Stomach smooth muscle (tissue), 2 donors: ENCODE measurements around the gene SRSF3.
"Not testable (repeated sequence)": the region's sequence is repeated elsewhere in the genome, so short reads cannot be mapped to it uniquely, and the experiment has no call there.

Source experiments
- H3K27ac ChIP-seq: one replicate; pipeline ENCODE4 v1.7.0; 2013; ENCODE audit warnings: mild to moderate bottlenecking, low read length, inconsistent platforms
- H3K27me3 ChIP-seq, 2 donors: one replicate each; pipeline ENCODE4 v1.7.0; 2013; ENCODE audit warnings: low read length in 2 of 2; ENCODE audit not compliant: insufficient read depth in 2 of 2, control insufficient read depth in 1 of 2
- H3K36me3 ChIP-seq, 2 donors: one replicate each; pipeline ENCODE4 v1.7.0; 2013; ENCODE audit warnings: low read length in 2 of 2; ENCODE audit not compliant: control insufficient read depth in 2 of 2, insufficient read depth in 2 of 2
- H3K4me1 ChIP-seq: one replicate; pipeline ENCODE4 v1.7.0; 2013; ENCODE audit warnings: low read length; ENCODE audit not compliant: control insufficient read depth, insufficient read depth
- H3K4me3 ChIP-seq, 2 donors: one replicate each; pipeline ENCODE4 v1.7.0; 2013; ENCODE audit warnings: low read length in 2 of 2
- H3K9ac ChIP-seq, 2 donors: one replicate each; pipeline ENCODE4 v1.7.0; 2013; ENCODE audit warnings: low read length in 2 of 2, mild to moderate bottlenecking in 1 of 2
- H3K9me3 ChIP-seq, 2 donors: one replicate each; pipeline ENCODE4 v1.7.0; 2013; ENCODE audit warnings: low read length in 2 of 2; ENCODE audit not compliant: control insufficient read depth in 2 of 2
- donor health status: healthy.
- donor health status: Pancreatic carcinoma.

SRSF3 gene

DNA sequence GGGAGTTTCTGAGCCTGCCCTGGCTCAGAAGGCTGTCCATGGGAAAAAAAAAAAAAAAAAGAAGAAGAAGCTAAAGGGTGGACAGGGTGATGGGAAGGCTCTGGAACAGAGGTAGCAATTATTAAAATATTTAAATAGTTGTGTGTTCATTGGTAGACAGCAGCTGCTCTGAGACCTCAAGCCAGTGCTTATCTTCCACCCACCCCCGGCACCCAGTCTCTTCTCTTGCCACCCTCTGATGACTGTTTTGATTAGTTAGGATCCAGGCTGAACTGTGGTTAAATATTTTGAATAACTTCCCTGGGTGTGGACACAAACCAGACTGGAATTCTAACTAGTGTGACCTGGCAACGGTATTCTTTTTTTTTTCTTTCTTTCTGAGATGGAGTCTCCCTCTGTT, 16.9 kb upstream of the SRSF3 start:
- H3K4me1 ChIP-seq = peaks cover 9% of the 10 kb centered on the region
- H3K4me3 ChIP-seq = no peak overlapping the region
- no peaks in the 10 kb centered on the region for H3K9me3 ChIP-seq
- H3K36me3 ChIP-seq = no peaks in the 10 kb centered on the region
- no peak overlapping the region for H3K27ac ChIP-seq
- no peaks in the 10 kb centered on the region for H3K27me3 ChIP-seq
- no peak overlapping the region for H3K9ac ChIP-seq

DNA sequence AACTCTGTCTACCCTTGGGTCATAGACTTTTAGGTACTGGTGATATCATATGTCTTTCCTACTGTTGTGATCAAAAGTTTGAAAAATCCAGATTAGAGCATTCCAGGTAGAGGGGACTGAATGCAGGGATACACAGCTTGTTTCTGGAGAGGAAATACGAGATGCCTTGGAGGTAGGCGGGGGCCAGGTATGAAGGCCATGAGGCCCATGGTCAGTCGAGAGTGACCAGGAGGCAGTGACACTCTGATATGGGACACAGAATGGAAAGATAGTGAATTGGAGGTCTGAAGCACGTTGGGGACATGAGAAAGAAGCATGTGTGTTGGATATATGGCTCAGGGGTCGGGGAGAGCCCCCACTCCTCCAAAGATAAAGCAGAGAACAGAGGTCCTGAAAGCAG, 16.1 kb upstream of the SRSF3 start:
- no peaks in the 10 kb centered on the region for H3K9me3 ChIP-seq
- H3K4me3 ChIP-seq = no peak overlapping the region
- H3K36me3 ChIP-seq = no peaks in the 10 kb centered on the region
- H3K4me1 ChIP-seq = peaks cover 9% of the 10 kb centered on the region
- H3K27me3 ChIP-seq = no peaks in the 10 kb centered on the region
- no peak overlapping the region for H3K9ac ChIP-seq
- no peak overlapping the region for H3K27ac ChIP-seq

- no peak overlapping the region for H3K27ac ChIP-seq
- H3K9me3 ChIP-seq = no peaks in the 10 kb centered on the region
- no peak overlapping the region for H3K9ac ChIP-seq
- H3K4me1 ChIP-seq = peaks cover 9% of the 10 kb centered on the region
- no peaks in the 10 kb centered on the region for H3K27me3 ChIP-seq
- no peak overlapping the region for H3K4me3 ChIP-seq
- H3K36me3 ChIP-seq = no peaks in the 10 kb centered on the region
Observed at GRCh38 chr6:36578431-36578830, 15.7 kb upstream of the SRSF3 start.

DNA sequence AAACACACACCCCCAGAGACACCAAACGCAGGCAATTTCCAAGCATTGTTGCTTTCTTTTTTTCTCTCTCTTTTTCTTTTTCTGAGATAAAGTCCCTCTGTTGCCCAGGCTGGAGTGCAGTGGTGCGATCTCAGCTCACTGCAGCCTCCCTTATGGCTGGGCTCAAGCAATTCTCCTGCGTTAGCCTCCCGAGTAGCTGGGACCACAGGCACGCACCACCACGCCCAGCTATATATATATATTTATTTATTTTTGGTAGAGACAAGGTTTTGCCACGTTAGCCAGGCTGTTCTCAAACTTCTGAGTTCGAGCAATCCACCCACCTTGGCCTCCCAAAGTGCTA, 14.0 kb upstream of the SRSF3 start:
- H3K36me3 ChIP-seq = no peaks in the 10 kb centered on the region
- peak overlapping the region; percentile 58 to 59 for H3K9ac ChIP-seq
- H3K9me3 ChIP-seq = no peaks in the 10 kb centered on the region
- H3K27ac ChIP-seq = peak overlapping the region; percentile 19
- no peak overlapping the region for H3K4me3 ChIP-seq
- no peaks in the 10 kb centered on the region for H3K27me3 ChIP-seq
- peaks cover 9% of the 10 kb centered on the region for H3K4me1 ChIP-seq

DNA sequence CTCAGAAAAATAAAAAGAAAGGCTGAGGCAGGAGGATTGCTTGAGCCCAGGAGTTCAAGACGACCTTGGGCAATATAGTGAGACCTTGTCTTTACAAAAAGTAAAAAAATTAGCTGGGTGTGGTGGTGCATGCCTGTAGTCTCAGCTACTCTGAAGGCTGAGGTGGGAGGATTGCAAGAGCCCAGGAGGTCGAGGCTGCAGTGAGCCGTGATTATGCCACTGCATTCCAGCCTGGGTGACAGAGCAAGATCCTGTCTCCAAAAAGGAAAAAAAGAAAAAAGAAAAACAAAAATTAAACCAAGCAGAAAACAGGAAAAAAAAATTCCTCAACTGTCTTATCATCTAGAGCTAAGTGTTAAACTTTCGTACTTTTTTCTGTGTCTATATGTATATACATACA, 12.4 kb upstream of the SRSF3 start:
- Histone ChIP-seq H3K27me3 (no peaks in the 10 kb centered on the region), H3K36me3 (no peaks in the 10 kb centered on the region), H3K4me3 (no peak overlapping the region), H3K4me1 (peaks cover 9% of the 10 kb centered on the region), H3K9me3 (no peaks in the 10 kb centered on the region), H3K27ac (no peak overlapping the region), H3K9ac (no peak overlapping the region)

GRCh38 chr6:36586606-36587005, 7.6 kb upstream of the SRSF3 start:
- no peaks in the 10 kb centered on the region for H3K4me1 ChIP-seq
- H3K9me3 ChIP-seq = no peaks in the 10 kb centered on the region
- H3K27me3 ChIP-seq = no peaks in the 10 kb centered on the region
- no peak overlapping the region for H3K27ac ChIP-seq
- H3K9ac ChIP-seq = no peak overlapping the region
- H3K4me3 ChIP-seq = no peak overlapping the region
- H3K36me3 ChIP-seq = no peaks in the 10 kb centered on the region

DNA sequence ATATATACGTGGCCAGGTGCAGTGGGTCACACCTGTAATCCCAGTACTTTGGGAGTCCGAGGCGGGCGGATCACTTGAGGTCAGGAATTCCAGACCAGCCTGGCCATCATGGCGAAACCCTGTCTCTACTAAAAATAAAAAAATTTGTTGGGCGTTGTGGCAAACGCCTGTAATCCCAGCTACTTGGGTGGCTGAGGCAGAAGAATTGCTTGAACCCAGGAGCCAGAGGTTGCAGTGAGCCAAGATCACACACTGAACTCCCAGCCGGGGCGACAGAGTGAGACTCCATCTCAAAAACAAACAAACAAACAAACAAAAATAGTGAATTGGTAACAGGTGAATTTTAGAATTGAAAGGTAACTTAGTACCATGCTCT, 5.1 kb upstream of the SRSF3 start:
- not testable (repeated sequence) for H3K9me3 ChIP-seq, H3K27me3 ChIP-seq, H3K4me1 ChIP-seq, H3K9ac ChIP-seq, H3K36me3 ChIP-seq, H3K4me3 ChIP-seq, H3K27ac ChIP-seq

DNA sequence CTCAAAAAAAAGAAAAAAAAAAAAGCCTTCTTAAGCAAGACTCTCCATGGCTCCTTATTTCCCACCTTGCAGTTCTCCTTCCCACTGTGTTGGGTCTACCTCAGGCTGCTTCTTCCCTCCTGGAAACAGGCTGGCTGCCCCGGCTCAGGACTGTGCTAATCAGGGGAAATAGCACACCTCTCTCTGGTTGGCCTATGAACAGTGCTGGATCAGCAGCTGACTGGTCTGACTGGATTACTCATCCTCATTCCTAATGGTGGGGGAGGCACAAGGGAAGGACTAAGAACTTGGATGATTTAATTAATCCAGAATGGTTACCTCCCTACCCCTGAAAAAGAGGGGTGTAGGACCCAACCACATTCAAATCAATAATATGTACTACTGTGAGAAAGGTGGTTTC, 3.9 kb upstream of the SRSF3 start:
- Histone ChIP-seq H3K27me3 (no peaks in the 10 kb centered on the region), H3K4me1 (peaks cover 4% of the 10 kb centered on the region), H3K4me3 (no peak overlapping the region), H3K36me3 (no peaks in the 10 kb centered on the region), H3K9me3 (no peaks in the 10 kb centered on the region), H3K9ac (no peak overlapping the region), H3K27ac (no peak overlapping the region)

- Histone ChIP-seq H3K36me3 (peaks cover 4 to 6% of the 10 kb centered on the region in 2 donors), H3K9ac (no peak overlapping the region), H3K4me3 (no peak overlapping the region), H3K27me3 (no peaks in the 10 kb centered on the region), H3K9me3 (no peaks in the 10 kb centered on the region), H3K4me1 (peaks cover 10% of the 10 kb centered on the region), H3K27ac (peak overlapping the region; percentile 18)
Observed at GRCh38 chr6:36592221-36592655, 1.9 kb upstream of the SRSF3 start.

DNA sequence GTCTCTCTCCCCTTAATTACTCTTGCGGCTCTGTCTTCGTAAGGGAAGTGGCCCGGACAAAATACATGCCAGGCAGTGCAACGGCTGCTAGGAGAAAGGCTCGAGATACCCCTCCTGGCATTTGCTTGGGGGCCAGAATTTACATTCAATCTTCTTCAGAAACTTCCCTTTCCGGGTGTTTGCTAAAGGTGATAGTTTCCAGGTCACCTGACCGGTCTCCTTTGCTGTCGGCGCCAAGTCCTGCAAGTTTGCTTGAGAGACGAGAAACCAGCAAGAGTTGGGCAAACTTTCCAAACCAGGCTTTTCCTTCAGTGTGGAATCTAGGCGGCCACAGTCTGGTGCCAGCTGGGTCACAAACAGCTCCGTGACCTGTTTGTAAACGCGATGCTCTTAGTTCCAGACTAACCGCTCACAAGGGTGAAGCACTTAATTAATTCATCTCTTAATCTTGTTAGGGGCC, 563 bp upstream of the SRSF3 start:
- Histone ChIP-seq H3K9ac (peak overlapping the region; percentile 90), H3K4me3 (peak overlapping the region; percentile 78 to 98), H3K9me3 (no peaks in the 10 kb centered on the region), H3K27ac (peak overlapping the region; percentile 98), H3K4me1 (peaks cover 21% of the 10 kb centered on the region), H3K27me3 (no peaks in the 10 kb centered on the region), H3K36me3 (peaks cover 9 to 16% of the 10 kb centered on the region in 2 donors)

GRCh38 chr6:36594816-36595643, 868 bp downstream of the SRSF3 start:
- Histone ChIP-seq H3K27me3 (no peaks in the 10 kb centered on the region), H3K36me3 (peaks cover 23 to 30% of the 10 kb centered on the region in 2 donors), H3K27ac (peak overlapping the region; percentile 98), H3K4me3 (peak overlapping the region; percentile 96 to 98), H3K9me3 (no peaks in the 10 kb centered on the region), H3K4me1 (peaks cover 32% of the 10 kb centered on the region), H3K9ac (peak overlapping the region; percentile 98 to 100)
